HG03460 (cell line): Measurements from ENCODE around the gene INTS11.

ENCODE experiments used
- ATAC-seq: cut with Tn5 transposase; IDR thresholded peaks from one replicate; pipeline ENCODE4 v1.9.1; 2021; ENCODE audit not compliant: unreplicated experiment

Gene INTS11

DNA sequence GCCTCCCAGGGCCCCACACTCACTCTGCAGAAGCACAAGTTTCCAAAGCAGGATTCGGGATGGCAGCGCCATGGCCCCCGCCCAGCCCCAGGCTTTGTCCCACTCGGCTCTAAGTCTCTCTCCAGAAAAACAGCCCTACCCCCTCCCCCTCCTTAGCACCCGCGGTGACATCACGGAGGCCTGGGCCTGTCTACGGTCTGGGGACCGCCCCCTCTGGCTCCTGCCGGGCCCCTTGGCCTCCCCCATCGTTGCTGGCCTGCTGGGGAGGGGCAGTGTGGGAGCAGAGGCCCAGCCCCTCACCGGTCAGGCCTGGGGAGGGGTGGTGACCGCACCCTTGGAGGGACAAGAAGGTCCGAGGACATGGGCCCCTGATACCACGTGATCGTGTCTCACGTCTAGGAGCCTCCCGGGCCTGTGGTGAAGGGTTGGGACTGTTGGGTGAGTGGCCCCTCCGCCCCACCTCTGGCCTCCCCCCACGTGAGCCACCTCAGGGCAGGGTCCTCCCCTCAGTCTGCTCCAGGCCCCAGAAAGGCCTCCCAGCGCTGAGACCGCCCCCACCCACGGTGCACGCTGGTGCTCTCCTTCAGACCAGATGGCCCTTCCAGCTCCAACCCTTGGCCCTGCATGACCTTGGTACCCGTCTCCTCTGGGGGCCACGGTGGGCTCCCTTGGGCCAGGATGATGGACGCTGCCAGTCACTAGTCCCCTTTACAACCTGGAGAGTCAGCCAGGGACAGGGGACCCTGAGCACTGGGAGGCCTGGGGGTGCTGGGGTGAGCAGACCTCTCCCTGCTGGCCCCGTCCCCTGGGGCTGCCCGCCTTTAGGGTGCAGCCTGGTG lies 34.2 kb upstream of the INTS11 start, which contains the start of gene MXRA8:
TSS of gene MXRA8 (minus strand) at position 123 of the 839 bp plus-strand sequence. CDS start at position 72, 51 bp downstream.
- no peak for ATAC-seq

DNA sequence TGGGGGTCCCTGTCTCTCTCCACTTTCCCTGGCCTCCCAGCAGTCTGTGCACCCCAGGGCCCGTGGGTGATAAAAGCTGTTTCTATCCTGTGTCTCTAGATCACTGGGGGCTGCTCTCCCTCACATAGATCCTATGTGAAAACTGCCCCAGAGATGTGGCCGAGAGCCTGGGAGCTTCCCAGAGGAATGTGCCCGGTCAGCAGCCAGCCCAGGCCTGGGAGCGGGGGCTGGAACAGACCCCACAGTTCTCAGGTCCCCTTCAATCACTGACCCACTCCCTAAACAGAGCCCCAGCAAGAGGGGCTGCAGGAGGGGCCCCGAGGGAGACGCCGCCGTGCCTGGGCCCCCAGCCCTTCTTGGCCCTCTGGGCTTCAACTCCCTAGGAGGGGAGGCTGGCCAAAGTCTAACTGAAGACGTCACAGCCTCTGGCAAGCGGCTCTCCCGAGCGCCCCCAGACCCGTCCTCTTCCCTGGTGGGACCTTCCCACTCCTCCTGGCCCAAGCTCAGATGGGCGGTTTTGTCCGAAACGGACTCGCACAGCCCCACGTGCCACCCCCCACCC lies 33.5 kb upstream of the INTS11 start:
- ATAC-seq, result no peak

DNA sequence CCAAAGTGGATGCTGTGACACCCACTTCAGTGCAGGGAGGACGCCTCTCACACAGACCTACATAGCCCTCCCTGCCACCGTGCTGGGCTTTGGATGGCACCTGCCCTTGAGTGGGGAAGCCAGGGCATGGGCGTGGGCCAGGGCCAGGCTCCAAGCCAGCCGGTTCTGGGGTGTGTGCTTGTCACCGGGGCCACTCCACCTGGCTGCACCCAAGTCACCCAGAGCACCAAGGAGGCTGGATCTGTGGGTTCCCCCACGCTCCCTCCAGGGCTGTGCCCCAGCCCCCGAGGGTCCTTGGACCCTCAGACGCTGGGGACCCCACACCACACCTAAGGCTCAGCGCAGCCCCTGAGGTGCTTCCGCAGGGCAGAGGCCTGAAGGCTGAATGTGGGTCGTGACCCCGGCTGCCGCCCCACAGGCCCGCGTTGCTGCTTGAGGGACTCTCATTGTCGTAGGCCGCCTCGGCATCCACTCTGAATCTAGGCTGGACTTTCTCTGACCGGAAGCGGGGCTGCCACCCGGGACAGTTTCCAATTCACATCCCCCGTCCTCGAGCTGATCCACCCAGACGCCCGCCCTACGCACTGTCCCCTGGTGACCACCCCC lies 32.4 kb upstream of the INTS11 start:
- ATAC-seq, result no peak

DNA sequence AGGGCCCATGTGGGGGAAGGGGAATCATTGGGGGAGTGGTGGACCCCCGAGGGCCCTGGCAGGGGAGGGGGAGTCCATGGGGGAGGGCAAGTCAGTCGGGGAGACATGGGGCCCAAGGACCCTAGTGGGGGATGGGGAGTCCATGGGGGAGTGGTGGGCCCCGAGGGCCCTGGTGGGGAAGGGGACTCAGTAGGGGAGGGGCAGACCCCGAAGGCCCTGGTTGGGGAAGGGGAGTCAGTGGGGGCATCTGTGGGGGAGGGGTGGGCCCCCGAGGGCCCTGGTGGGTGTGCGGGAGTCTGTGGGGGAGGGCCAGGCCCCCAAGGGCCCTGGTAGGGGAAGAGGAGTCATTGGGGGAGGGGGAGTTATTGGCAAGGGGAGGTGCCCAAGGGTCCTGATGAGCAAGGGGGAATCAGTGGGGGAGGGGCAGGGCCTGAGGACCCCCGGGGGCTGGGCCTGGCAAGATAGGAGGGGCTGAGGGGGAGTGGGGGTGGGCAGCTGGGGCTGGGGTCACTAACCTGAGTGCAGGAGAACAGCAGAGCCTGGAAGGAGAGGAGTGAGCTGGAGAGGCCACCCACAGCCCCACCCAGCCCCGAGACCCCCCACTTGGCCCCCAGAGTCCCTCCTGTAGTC lies 31.8 kb upstream of the INTS11 start:
- no peak for ATAC-seq

DNA sequence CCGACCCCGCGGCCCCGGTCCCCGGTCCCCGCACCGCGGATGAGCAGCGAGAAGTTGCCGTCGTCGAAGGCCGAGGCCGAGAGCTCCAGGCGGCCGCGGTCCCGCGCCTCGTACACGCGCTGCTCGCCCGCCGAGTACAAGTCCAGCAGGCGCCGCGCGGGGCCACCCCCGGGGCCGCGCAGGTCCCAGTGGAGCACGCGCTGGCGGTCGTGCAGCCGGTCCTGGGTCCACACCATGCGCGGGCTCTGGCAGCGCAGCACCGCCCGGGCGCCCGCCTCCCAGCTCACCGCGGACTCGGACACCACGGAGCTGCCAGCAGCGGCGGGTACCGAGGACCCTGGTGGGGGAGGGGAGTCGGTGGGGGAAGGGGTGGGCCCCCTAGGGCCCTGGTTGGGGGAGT lies 31.0 kb upstream of the INTS11 start:
- ATAC-seq, result no peak

DNA sequence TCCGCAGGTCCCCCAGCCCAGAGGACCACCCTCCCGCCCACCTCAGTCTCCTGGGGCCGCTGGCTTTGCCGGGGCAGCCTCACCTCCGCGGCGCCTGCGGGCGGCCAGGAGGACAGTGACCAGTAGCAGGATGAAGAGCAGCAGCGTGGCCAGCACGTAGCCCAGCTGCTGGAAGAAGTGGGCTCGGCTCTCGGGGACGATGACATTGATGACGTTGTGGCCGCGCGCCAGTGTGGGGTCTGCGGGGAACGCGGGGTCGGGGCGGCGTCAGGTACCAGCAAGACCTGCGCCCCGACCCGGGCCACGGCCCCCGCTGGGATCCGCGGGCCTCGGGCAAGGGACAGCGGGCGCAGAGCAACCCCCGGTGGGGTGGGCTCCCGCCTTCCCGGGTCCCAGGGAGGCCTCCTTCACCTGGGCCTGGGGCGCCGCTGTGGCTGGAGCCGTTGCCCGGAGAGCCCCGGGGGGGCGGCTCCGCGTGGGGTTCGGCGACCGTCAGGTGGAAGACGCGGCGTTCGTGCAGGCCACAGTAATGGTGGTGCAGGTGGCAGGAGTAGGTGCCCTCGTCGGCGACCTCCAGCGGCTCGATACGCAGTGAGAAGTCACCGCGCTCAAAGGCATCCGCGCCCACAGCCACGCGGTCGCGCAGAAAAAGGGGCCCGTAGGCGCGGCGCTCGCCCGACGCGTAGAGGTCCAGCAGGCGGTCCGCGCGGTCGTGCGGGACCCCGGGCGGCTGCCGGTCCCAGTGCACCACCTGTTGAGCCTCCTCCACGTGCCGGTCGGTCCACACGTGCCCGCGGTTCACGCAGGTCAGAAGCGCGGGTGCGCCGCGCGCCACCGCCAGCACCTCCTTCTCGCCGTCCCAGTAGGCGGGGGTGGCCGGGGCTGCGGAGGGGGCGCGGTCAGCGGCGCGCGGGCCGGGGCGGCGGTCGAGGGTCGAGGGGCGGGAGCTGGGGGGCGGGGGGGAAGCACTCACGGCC lies 30.1 kb upstream of the INTS11 start:
- ATAC-seq, result no peak

DNA sequence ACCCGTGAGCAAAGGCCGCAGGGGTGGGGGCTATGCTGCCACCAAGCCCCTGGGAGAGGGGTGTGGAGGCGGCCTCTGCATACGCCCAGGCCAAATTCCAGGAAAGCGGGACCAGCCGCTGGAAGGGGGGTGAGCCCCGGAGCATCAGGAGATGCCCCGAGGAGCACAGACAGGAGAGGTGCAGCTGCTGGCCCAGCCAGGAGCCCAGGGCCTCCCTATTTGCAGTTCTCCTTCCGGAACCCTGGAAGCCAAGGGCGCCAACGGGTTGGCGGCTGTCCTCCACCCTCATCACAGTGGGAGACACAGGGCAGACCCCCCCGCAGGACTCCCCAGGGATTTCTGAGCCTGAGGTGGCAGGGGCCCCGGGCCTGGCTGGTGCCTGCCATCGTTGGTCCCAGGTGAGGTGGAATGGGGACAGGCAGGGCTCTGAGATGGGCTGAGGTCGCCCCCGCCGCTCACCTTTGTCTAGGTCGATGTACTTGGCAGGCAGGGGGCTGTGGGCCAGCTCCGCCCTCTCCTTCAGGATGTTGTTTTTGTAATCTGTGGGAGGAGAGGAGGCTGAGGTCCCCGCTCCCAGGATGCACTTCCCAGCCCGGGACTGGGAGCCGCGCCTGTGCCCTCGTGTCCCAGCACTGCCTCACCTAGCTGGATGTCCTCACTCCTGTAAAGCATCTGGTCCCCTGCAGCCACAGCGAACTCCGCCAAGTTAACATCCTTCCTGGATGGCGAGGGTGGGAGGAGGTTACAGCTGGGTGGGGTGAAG lies 29.1 kb upstream of the INTS11 start:
- ATAC-seq, result no peak

DNA sequence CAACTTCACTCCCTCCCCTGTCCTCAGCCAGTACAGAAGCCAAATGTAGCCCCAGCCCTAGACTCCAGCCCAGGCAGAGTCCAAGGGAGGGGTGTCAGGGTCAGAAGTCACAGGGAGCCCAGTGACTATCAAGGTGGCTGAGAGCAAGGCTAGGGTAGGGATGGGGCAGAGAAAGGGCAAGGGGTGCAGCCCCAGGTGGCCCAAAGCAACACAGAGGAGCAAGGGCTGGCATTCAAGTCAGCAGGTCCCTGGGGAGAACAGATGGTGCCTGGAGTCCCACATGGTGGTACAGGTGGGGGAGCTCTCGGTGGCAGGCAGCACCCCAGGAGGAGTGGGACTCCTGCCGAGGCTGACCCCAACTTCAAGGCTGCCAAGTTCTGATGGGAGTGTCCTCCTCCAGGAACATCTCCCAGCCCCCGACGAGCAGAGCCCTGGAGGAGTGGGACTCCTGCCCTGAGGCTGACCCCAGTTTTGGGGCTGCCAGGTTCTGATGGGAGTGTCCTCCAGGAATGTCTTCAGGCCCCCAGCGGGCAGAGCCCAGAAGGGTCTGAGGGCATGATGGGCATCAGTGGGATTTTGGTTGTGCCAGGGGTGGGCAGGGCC lies 28.4 kb upstream of the INTS11 start:
- ATAC-seq, result no peak

DNA sequence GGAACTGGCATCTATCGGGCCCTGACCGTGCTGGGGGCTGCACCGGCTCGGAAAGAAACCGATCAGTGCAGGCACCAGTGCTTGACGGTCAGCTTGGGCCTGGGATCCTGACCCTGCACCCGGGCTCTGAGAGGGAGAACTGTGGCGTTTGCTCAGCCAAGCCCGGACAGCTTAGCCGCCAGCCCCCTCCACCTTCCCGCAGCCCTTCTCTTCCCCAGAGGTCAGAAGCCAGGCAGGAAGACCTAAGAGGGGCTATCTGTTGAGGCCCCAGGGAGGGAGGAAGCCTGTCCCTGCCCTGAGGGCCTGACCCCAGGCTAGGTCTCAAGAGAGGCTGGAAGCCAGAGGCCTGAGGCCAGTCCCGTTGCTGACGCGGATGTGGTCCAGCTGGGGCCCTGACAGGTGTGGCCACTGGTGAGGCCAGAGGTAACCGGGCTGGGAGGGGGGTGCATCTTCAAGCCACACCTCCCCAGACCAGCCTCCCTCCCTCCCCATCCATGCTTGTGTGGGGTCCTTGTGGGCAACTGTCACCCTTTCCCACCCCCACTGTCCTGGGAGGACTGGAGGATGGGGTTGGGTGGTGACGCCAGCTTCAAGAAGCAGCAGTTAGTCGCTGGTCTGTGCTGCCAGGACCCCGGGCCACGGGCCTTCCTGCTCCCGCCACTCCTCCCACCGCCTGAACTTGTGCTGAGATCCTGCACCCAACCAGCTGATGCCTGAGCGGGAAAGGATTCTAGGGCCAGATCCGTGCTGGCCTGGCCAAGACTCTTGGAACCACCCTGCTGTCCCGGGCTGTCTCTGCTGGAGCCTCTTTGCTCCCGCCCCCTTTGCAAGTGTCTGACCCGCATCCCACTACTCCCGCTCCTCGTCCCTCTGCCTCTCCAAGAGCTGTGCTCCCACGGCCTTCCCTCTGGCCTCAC lies 27.3 kb upstream of the INTS11 start:
- ATAC-seq, result no peak

DNA sequence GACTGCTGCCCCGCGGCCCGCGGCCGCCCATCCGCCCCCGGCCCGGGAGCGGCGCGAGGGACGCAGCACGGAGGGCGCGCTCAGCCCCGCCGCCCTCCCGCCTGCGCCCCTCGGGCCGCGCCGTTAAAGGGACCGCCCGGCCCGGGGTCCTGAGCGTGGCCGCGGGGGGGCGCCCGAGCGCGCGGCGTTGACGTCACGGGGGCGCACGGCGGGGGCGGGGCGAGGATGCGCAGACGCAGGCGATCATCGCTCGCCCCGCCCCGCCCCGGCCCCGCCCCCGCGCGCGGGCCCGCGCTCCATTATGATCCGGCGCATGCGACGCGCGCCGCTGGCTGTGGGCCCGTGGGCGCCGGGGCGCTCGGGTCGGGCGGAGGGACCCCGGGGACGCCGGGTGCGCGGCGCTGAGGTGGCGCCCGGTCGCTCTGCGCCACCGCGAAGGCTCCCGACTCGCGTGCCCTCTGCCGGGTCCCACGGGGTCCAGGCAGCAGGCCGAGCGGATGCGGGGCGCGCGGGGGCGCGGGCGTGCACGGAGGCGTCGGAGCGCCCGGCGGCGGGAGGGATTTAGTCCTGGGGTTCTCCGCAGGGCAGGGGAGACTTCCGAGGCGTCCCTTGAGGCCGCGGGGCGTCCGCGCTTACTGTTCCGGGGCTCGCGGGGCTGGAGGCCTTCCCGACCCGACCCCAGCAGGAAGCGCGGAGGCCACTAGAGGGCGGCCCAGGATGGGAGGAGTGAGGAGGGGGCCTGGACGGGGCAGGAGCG lies 25.0 kb upstream of the INTS11 start, which contains the start of gene DVL1:
TSS of gene DVL1 (minus strand) at position 163 of the 757 bp plus-strand sequence. CDS start 353 bp downstream, outside the sequence.
- peak; percentile 57 for ATAC-seq

DNA sequence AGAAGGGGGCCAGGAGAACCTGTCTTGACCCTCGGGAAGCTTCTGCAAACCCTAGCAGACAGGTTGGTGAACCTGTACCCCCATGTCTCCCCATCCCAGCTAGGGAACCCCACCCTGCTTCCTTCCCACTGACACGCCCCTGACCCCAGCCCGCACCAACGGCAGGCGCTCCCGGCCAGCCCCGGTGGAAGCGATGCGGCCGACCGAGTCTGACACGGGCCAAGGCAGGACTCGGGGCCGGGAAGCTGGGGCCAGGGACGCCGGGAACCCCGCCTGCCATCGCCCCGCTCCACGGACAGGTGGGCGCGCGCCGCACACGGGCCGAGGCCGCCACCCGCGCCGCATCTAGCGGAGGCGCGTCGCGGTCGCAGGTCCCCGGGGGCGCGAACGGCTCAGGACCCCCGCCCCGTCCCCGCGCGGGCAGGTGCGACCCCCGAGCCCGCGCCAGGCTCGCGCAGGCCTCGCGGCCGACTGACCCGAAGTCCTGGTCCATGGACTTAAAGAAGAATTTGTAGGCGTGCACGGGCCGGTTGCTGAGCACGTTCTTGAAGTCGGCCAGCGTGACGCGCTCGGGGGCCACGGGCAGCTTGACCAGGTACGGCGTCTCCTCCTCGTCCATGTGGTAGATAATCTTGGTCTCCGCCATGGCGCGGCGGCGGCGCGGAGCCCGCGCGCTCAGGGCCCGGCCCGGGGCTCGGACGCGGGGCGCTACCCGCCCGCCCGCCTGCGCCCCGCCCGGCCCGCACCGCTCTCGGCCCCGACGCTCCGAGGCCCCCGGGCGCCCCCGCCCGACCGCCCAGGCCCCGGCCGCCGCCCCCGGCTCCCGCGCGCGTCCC lies 24.2 kb upstream of the INTS11 start:
- peak; percentile 30 for ATAC-seq

DNA sequence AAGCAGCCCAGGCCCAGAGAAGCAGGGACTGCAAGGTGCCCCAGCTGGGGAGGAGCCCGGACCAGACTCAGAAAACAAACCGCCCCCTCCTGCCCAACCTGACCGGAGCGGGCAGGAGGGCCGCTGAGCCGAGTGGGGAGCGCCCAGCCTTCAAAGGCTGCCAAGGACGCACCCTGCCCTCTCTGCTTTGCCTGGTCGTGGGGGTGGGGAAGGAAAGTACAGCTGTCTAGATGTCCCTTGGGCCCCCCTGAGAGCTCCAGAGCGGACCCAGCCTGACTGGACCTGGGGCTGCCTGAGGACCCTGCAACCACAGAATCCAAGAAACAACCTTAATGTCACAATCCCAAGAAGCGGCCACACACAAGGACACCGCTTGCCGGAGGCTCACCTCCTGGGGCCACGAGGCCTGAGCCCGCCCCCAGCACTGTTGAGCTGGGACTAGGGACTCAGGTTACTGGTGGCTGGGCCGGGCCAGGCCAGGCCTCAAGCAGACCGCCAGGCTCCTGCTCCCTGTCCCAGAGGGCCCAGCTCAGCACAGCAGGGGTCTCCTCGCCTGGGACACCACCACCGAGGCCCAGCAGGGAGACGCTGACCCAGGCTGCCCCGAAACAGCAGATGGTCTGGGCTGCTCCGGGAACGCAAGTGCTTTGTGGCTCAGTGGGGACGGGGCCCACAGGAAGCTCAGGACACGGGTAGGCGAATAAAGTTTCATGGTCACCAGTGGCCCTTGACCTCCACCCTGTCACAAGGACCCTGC lies 23.4 kb upstream of the INTS11 start:
- ATAC-seq, result no peak

DNA sequence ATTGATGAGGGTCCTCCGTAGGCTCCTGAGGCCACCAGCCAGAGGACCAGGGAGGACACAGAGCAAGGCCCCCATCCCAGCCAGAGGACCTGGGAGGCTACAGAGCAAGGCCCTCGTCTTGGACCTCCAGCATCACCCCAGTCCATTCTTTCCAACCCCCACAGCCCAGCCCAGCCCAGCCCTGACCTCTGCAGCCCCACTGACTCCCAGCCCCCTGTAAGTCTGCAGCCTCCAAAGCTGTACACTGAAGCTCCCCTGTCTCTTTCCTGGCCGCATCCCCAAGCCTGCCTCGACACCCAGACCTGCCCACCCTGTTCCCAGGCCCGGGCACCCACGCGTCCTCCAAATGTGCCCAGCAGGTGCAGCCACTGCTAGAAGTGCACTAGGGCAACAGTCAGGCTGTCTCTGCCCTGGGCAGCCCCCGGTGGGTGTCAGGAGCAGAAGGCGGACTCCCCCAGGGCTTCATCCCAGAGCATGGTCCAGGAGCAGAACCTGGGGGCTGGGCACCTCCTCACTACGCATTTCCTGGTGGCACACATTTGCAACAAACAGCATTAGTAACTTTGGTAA lies 22.7 kb upstream of the INTS11 start:
- no peak for ATAC-seq

DNA sequence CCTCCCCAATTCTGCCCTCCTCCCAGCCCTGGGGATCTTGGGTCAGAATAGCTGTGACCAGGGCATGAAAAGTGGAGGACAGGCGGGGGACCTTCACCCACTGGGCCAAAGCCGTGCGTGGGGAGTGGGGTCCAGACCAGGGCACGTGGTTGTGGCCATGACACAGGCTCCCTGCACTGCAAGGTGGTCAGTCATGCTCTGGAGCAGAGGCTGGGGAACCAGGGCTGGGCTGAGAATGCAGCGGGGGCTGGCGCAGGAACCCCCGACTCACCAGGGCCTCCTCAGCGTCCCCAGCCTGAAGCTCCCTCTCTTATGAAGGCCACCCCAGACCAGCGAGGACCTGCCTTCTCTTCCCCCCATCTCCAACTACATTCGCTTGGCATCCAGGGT lies 22.0 kb upstream of the INTS11 start:
- ATAC-seq, result no peak

DNA sequence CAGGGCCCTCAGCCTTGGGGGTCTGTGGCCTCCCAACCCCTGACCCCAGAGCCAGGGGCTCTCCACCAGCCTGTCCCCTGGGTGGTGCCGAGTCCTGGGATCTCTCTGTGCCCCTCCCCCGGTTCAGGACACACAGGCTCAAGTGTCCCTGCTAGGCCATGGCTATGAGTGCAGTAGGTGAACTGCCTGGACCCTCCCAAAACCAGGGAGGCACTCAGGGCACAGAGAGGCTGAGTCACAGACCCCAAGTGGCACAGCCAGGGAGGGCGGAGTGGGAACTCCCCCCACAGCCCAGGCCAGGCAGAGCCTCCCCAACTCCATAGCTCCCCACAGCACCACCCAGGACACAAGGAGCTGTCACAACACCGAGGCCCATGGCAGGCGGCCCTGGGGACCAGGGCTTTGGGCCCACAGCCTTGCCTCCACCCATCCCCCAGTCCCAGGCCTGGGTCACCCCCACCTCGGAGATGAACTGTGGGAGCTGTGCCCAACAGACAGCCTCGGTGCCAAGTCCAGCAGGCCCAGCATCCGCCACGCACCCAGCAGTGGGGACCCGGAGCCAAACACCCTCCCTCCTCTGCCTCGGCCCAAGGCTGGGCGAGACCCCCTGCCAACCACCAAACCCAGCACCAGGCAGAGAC lies 21.5 kb upstream of the INTS11 start:
- no peak for ATAC-seq
